GM18502 (cell line): Measurements from ENCODE around the gene MATN4.

Experiments used
- ATAC-seq: cut with Tn5 transposase; IDR thresholded peaks from one replicate; pipeline ENCODE4 v1.9.1; 2021; ENCODE audit warnings: mild to moderate bottlenecking; ENCODE audit not compliant: unreplicated experiment, poor library complexity

MATN4 gene

GRCh38 chr20:45257161-45257560 is 50.9 kb downstream of the MATN4 start:
- no peak for ATAC-seq

- ATAC-seq: no peak
Observed at GRCh38 chr20:45254383-45255262, 53.5 kb downstream of the MATN4 start, which contains the start of gene SLPI. SLPI (minus strand) TSS chr20:45254564; CDS start chr20:45254543, 21 bp downstream.

GRCh38 chr20:45253261-45253660 is 54.8 kb downstream of the MATN4 start:
- ATAC-seq: no peak

- ATAC-seq: no peak
Observed at GRCh38 chr20:45251884-45252560, 56.1 kb downstream of the MATN4 start.

- no peak for ATAC-seq
Observed at GRCh38 chr20:45248609-45249008, 59.5 kb downstream of the MATN4 start.

- no peak for ATAC-seq
Observed at GRCh38 chr20:45247865-45248264, 60.2 kb downstream of the MATN4 start.

GRCh38 chr20:45246109-45246508 is 62.0 kb downstream of the MATN4 start:
- ATAC-seq: no peak
